Measurements from ENCODE around the gene PHACTR1. TPM values are rescaled to one million over a fixed set of nuclear protein-coding genes. Genes with fewer than 3 reads are reported as not detected.

Gene PHACTR1
- total RNA-seq, 1 experiment from 2014 or later = 0.05 TPM

DNA sequence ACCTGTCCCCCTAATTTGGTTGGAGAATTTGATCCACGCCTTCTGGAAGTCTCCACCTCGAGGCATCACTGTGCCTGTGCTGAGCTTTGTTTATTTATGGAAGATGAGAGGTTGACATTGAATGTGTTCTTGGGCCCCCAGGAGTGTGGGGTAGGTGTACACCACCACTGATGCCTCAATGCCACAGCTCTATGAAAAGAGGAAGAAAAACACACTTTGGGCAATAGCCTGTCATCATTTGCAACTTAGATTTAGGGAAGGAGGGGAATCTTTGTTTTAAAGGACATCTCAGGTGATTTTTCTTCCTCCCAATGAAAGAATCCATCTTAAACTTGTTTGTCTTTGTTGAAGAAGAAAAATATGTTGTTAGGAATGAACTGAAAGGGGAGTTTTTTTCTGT lies 569.1 kb downstream of the PHACTR1 start:
- ChIA-PET POLR2A (no interaction called here), CTCF (no interaction called here)
- TF ChIP-seq, protein P1, sequence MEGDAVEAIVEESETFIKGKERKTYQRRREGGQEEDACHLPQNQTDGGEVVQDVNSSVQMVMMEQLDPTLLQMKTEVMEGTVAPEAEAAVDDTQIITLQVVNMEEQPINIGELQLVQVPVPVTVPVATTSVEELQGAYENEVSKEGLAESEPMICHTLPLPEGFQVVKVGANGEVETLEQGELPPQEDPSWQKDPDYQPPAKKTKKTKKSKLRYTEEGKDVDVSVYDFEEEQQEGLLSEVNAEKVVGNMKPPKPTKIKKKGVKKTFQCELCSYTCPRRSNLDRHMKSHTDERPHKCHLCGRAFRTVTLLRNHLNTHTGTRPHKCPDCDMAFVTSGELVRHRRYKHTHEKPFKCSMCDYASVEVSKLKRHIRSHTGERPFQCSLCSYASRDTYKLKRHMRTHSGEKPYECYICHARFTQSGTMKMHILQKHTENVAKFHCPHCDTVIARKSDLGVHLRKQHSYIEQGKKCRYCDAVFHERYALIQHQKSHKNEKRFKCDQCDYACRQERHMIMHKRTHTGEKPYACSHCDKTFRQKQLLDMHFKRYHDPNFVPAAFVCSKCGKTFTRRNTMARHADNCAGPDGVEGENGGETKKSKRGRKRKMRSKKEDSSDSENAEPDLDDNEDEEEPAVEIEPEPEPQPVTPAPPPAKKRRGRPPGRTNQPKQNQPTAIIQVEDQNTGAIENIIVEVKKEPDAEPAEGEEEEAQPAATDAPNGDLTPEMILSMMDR (IDR thresholded peaks at IDR 0.05) = no peak
- TF ChIP-seq POLR2AphosphoS5 (IDR thresholded peaks at IDR 0.05; ENCODE audit: low read depth, low read length) (no peak), TCF7L2 (IDR thresholded peaks at IDR 0.05; ENCODE audit: low read depth, low read length) (no peak), SIN3A (IDR thresholded peaks at IDR 0.05; ENCODE audit: borderline replicate concordance, insufficient read depth, low read depth, low read length) (no peak), REST (IDR thresholded peaks at IDR 0.05; ENCODE audit: insufficient read depth in 1 of 2, low read depth in 2 of 2, low read length in 1 of 2) (no peak)

GRCh38 chr6:13286181-13286580 lies 569.6 kb downstream of the PHACTR1 start:
- in situ Hi-C loops (cut with HindIII; ENCODE audit: low pct_unique_long_range_greater_than_20kb, low sequenced_read_pairs) (no loop called here), intact Hi-C loops (cut with micrococcal nuclease; ENCODE audit: unreplicated experiment) (no loop called here)
- ChIA-PET POLR2A (no interaction called here), CTCF (no interaction called here)
- Histone ChIP-seq H3K4me1 (ENCODE audit: control insufficient read depth, insufficient read depth, low read length) (no peaks in the 10 kb centered on the region), H3K27ac (ENCODE audit: low read length) (no peak overlapping the region), H3K9me3 (ENCODE audit: control insufficient read depth, insufficient read depth, low read depth, low read length) (no peaks in the 10 kb centered on the region), H3K36me3 (ENCODE audit: control insufficient read depth, insufficient read depth, low read length) (no peaks in the 10 kb centered on the region), H3K4me3 (ENCODE audit: low read depth in 2 of 2, low read length in 2 of 2) (no peak overlapping the region), H3K27me3 (ENCODE audit: control insufficient read depth, insufficient read depth, low read length) (no peaks in the 10 kb centered on the region)
- TF ChIP-seq TCF7L2 (IDR thresholded peaks at IDR 0.05; ENCODE audit: low read depth, low read length) = no peak
- TF ChIP-seq, protein P1 (IDR thresholded peaks at IDR 0.05) = no peak
- DNase-seq (ENCODE audit: low read depth, low spot score) (no peak), ATAC-seq (no peak)
- BruUV-seq (replicated peaks) = no TSS peak

More for the DNA sequence above, 569.1 kb downstream of the PHACTR1 start:
- in situ Hi-C loops (cut with HindIII; ENCODE audit: low pct_unique_long_range_greater_than_20kb, low sequenced_read_pairs) = no loop called here
- BruUV-seq (replicated peaks) = no TSS peak
- H3K9me3 ChIP-seq (ENCODE audit: control insufficient read depth, insufficient read depth, low read depth, low read length) = no peaks in the 10 kb centered on the region
- H3K27ac ChIP-seq (ENCODE audit: low read length) = no peak overlapping the region
- H3K36me3 ChIP-seq (ENCODE audit: control insufficient read depth, insufficient read depth, low read length) = no peaks in the 10 kb centered on the region
- H3K27me3 ChIP-seq (ENCODE audit: control insufficient read depth, insufficient read depth, low read length) = no peaks in the 10 kb centered on the region
- DNase-seq (ENCODE audit: low read depth, low spot score) = no peak
- H3K4me3 ChIP-seq (ENCODE audit: low read depth in 2 of 2, low read length in 2 of 2) = no peak overlapping the region
- ATAC-seq = no peak
- H3K4me1 ChIP-seq (ENCODE audit: control insufficient read depth, insufficient read depth, low read length) = no peaks in the 10 kb centered on the region
- intact Hi-C loops (cut with micrococcal nuclease; ENCODE audit: unreplicated experiment) = no loop called here

GRCh38 chr6:13287104-13287503 lies 570.5 kb downstream of the PHACTR1 start:
- in situ Hi-C loops (cut with HindIII; ENCODE audit: low pct_unique_long_range_greater_than_20kb, low sequenced_read_pairs) = no loop called here

More at GRCh38 chr6:13287104-13287503, 570.5 kb downstream of the PHACTR1 start:
- DNase-seq (ENCODE audit: low read depth, low spot score) (no peak), ATAC-seq (no peak)
- Histone ChIP-seq H3K4me3 (ENCODE audit: low read depth in 2 of 2, low read length in 2 of 2) (no peak overlapping the region), H3K27ac (ENCODE audit: low read length) (no peak overlapping the region), H3K27me3 (ENCODE audit: control insufficient read depth, insufficient read depth, low read length) (no peaks in the 10 kb centered on the region), H3K9me3 (ENCODE audit: control insufficient read depth, insufficient read depth, low read depth, low read length) (no peaks in the 10 kb centered on the region), H3K4me1 (ENCODE audit: control insufficient read depth, insufficient read depth, low read length) (no peaks in the 10 kb centered on the region), H3K36me3 (ENCODE audit: control insufficient read depth, insufficient read depth, low read length) (no peaks in the 10 kb centered on the region)
- intact Hi-C loops (cut with micrococcal nuclease; ENCODE audit: unreplicated experiment) = no loop called here
- TF ChIP-seq POLR2AphosphoS5 (IDR thresholded peaks at IDR 0.05; ENCODE audit: low read depth, low read length) (no peak), REST (IDR thresholded peaks at IDR 0.05; ENCODE audit: insufficient read depth in 1 of 2, low read depth in 2 of 2, low read length in 1 of 2) (no peak), TCF7L2 (IDR thresholded peaks at IDR 0.05; ENCODE audit: low read depth, low read length) (no peak), SIN3A (IDR thresholded peaks at IDR 0.05; ENCODE audit: borderline replicate concordance, insufficient read depth, low read depth, low read length) (no peak)
- TF ChIP-seq, protein P1 (IDR thresholded peaks at IDR 0.05) = no peak
- POLR2A ChIA-PET = no interaction called here
- CTCF ChIA-PET = no interaction called here
- no TSS peak for BruUV-seq (replicated peaks)
